Stomach (tissue), 9 donors: Measurements from ENCODE around the gene NPTX2. TPM values are rescaled to one million over a fixed set of nuclear protein-coding genes. Genes with fewer than 3 reads are reported as not detected.
A peak's percentile ranks its signal among the peaks of the same experiment; 100 is the strongest.

Experiments
- DNase-seq, 2 donors: peaks; one replicate each; pipeline versions ENCODE4 v3.0.0 to v3.0.0-alpha.2; 2013 to 2019
- H3K27ac ChIP-seq, 5 donors: fragments of 200-600 bp in 4 of 5; sonication (generic) in 4 of 5; one replicate each; pipeline ENCODE4 v1.5.1; 2013 to 2019; ENCODE audit warnings: mild to moderate bottlenecking in 1 of 5, moderate library complexity in 1 of 5
- H3K27me3 ChIP-seq, 3 donors: fragments of 200-600 bp; sonication (generic); one replicate each; pipeline ENCODE4 v1.5.1; 2017 to 2019; ENCODE audit warnings: mixed run types in 1 of 3
- H3K36me3 ChIP-seq, 4 donors: fragments of 200-600 bp; sonication (generic); 1 replicate in 3 of 4; 2 replicates in 1 of 4; pipeline ENCODE4 v1.5.1; 2016 to 2019
- H3K4me1 ChIP-seq, 4 donors: fragments of 200-600 bp; sonication (generic); one replicate each; pipeline ENCODE4 v1.5.1; 2016 to 2019
- H3K4me3 ChIP-seq, 4 donors: fragments of 200-600 bp; sonication (generic) in 3 of 4; one replicate each; pipeline ENCODE4 v1.5.1; 2016 to 2019; ENCODE audit warnings: mild to moderate bottlenecking in 1 of 4
- H3K9me3 ChIP-seq, 4 donors: fragments of 200-600 bp; sonication (generic); one replicate each; pipeline ENCODE4 v1.5.1; 2016 to 2019
- EP300 ChIP-seq: sonication (generic); formaldehyde crosslinking; IDR thresholded peaks from one replicate; pipeline ENCODE4 v1.6.1; 2017; ENCODE audit warnings: antibody characterized with exemption
- POLR2A ChIP-seq, 4 donors: fragments of 450-650 bp; IDR thresholded peaks; one replicate each; pipeline ENCODE4 v1.6.1; 2016; ENCODE audit warnings: antibody characterized with exemption in 4 of 4, control low read depth in 2 of 4, mild to moderate bottlenecking in 1 of 4, moderate library complexity in 1 of 4
- POLR2AphosphoS5 ChIP-seq, 3 donors: sonication (generic); formaldehyde crosslinking; IDR thresholded peaks; one replicate each; pipeline ENCODE4 v1.6.1; 2016; ENCODE audit warnings: antibody characterized with exemption in 3 of 3
- WGBS, 5 donors: extraction: QIAGEN DNeasy Blood & Tissue Kit in 3 of 5; methylation state at CpG; one replicate each; pipeline versions ENCODE4 v1.1.5 to v1.1.7; 2013 to 2018; 5-methylcytosine and 5-hydroxymethylcytosine counted together
- intact Hi-C: fragments of 100-400 bp; cut with DNase I; formaldehyde crosslinking; loops from one replicate; pipeline ENCODE4 v1.15.1; 2023; ENCODE audit warnings: low total_unique reads
- polyA plus RNA-seq, 3 donors: library from polyadenylated mRNA; stranded (reverse); fragments of 200-250 nt; gene quantifications; one replicate each; pipeline ENCODE4 v1.2.3, GENCODE V29; 2013
- total RNA-seq, 5 donors: library from RNA; depleted of rRNA; stranded (reverse); fragments of >200 nt; gene quantifications; one replicate each; pipeline versions ENCODE4 v1.1.0 to v1.2.3, GENCODE V29; 2014 to 2016
- TF ChIP-seq, protein P1 (sequence below), 7 experiments: fragments of 450-650 bp in 4 of 7; fragments of 200-600 bp in 3 of 7; sonication (generic) in 3 of 7; IDR thresholded peaks; one replicate each; pipeline ENCODE4 v1.5.1; 2016 to 2019; ENCODE audit warnings: antibody characterized with exemption in 7 of 7, control low read depth in 2 of 7, mild to moderate bottlenecking in 1 of 7
- donor health status: healthy with polysubstance abuse.
- donor health status: Bipolar disorder and iron deficiency.
- donor health status: healthy.

NPTX2 gene
- total and polyA plus RNA-seq, 8 donors: 0.62 to 12.1 (median 4.4) TPM

DNA sequence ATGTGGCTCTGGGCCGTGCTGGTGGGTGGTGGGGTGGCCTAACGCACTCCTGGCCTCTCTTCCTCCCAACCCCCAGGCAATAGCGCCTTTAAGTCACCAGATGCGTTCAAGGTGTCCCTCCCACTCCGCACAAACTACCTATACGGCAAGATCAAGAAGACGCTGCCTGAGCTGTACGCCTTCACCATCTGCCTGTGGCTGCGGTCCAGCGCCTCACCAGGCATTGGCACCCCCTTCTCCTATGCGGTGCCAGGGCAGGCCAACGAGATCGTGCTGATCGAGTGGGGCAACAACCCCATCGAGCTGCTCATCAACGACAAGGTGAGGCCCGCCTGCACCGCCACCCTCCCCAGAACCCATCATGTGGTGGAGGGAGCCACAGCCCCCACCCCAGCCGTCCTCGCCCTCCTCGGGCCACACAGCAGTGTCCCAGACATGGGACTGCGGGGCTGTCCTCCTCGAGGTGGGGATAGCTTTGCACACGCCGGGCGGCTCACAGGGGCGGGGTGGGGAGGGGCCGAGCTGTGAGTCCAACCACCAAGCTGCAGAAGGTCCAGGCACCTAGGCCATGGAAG, 7.8 kb downstream of the NPTX2 start:
- intact Hi-C loops: no loop called here
- TF ChIP-seq EP300 (no peak), POLR2A (IDR thresholded peaks at IDR 0.05) (no peak), POLR2AphosphoS5 (IDR thresholded peaks at IDR 0.05) (no peak)
- TF ChIP-seq, protein P1, sequence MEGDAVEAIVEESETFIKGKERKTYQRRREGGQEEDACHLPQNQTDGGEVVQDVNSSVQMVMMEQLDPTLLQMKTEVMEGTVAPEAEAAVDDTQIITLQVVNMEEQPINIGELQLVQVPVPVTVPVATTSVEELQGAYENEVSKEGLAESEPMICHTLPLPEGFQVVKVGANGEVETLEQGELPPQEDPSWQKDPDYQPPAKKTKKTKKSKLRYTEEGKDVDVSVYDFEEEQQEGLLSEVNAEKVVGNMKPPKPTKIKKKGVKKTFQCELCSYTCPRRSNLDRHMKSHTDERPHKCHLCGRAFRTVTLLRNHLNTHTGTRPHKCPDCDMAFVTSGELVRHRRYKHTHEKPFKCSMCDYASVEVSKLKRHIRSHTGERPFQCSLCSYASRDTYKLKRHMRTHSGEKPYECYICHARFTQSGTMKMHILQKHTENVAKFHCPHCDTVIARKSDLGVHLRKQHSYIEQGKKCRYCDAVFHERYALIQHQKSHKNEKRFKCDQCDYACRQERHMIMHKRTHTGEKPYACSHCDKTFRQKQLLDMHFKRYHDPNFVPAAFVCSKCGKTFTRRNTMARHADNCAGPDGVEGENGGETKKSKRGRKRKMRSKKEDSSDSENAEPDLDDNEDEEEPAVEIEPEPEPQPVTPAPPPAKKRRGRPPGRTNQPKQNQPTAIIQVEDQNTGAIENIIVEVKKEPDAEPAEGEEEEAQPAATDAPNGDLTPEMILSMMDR (IDR thresholded peaks at IDR 0.05): no peak
- peak in 1 of 2 donors; percentile 18 for DNase-seq
- Histone ChIP-seq H3K36me3 (no peaks in the 10 kb centered on the region), H3K9me3 (peaks cover 0 to 8% (median 0%) of the 10 kb centered on the region in 4 donors), H3K4me1 (peaks cover 0 to 8% (median 3%) of the 10 kb centered on the region in 4 donors), H3K27me3 (peaks cover 0 to 72% (median 24%) of the 10 kb centered on the region in 3 donors), H3K4me3 (no peak overlapping the region), H3K27ac (no peak overlapping the region)
- WGBS, 5 donors: 86 to 92% (median 90%) methylated on average over 17 to 28 of the region's 28 CpGs

DNA sequence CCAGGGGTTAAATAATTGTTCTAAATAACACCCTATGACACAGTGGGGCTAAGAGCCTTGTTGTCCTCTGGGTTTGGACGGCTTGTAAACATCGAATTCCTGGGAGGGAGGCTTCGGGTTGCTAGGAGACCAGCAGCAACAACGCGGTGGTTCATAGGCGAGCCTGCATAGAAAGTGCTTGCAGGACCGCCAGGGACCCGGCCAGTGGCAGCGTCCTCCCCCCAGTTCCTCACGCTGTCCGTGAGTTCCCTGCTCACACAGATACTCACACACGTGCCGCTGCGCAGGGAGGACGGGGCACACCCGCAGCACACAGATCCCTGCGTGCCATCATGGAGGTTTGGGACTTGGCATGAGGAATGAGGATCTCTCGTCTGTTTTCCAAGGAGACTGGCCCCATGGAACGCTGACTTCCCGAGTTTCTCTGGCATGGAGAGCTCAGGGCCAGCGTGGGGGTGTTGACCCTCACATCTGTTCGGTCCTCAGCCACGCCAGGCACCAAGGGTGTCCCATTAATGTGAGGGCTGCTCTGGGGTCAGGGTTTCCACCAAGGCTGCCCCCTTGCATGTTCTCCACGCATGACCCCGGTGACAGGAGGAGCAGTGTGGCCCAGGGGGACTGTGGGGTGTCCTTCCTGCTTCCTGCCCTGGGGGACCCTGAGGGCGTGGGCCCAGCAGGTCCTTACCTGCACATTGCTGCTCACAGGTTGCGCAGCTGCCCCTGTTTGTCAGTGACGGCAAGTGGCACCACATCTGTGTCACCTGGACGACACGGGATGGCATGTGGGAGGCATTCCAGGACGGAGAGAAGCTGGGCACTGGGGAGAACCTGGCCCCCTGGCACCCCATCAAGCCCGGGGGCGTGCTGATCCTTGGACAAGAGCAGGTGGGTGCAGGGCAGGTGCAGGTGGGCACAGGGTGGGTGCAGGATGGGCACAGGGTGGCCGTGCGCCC, 9.7 kb downstream of the NPTX2 start:
- Histone ChIP-seq H3K4me3 (no peak overlapping the region), H3K4me1 (no peaks in the 10 kb centered on the region), H3K9me3 (peaks cover 0 to 8% (median 0%) of the 10 kb centered on the region in 4 donors), H3K27ac (no peak overlapping the region), H3K27me3 (peaks cover 0 to 60% (median 11%) of the 10 kb centered on the region in 3 donors), H3K36me3 (no peaks in the 10 kb centered on the region)
- 45 to 57% (median 49%) methylated on average over 21 to 35 of the region's 35 CpGs for WGBS, 5 donors
- peak; percentile 16 to 18 for DNase-seq
- TF ChIP-seq, protein P1 (IDR thresholded peaks at IDR 0.05): no peak
- TF ChIP-seq POLR2AphosphoS5 (IDR thresholded peaks at IDR 0.05): no peak
- TF ChIP-seq POLR2A (IDR thresholded peaks at IDR 0.05): no peak
- TF ChIP-seq EP300: no peak
- intact Hi-C loops: no loop called here

DNA sequence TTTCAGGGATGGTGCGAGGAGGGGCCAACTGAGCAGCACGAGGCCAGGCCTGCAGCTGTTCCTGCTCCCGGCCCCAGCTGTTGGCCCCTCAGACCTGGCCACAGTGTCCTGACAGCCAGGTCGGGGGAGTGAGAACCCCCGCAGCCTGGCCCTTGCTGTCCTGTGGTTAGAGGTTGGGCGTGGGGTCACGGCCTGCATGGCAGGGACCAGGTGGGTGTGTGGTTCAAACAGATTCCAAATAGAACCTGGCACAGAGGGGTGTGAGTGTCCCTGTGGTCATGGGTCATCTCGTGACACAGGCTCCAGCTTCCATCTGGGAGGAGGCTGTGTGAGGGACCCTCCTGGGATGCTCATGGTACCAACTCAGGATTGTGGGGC, 10.3 kb downstream of the NPTX2 start:
- peaks cover 0 to 13% (median 4%) of the 10 kb centered on the region in 4 donors for H3K9me3 ChIP-seq
- TF ChIP-seq, protein P1 (IDR thresholded peaks at IDR 0.05): no peak
- TF ChIP-seq POLR2AphosphoS5 (IDR thresholded peaks at IDR 0.05): no peak
- TF ChIP-seq EP300: no peak
- TF ChIP-seq POLR2A (IDR thresholded peaks at IDR 0.05): no peak
- no peaks in the 10 kb centered on the region for H3K4me1 ChIP-seq
- no peak overlapping the region for H3K4me3 ChIP-seq
- no peak overlapping the region for H3K27ac ChIP-seq
- DNase-seq: peak in 1 of 2 donors; percentile 7
- intact Hi-C loops: no loop called here
- WGBS, 5 donors: 69 to 84% (median 78%) methylated on average over 7 to 8 of the region's 8 CpGs
- H3K27me3 ChIP-seq: peaks cover 0 to 53% (median 5%) of the 10 kb centered on the region in 3 donors
- no peaks in the 10 kb centered on the region for H3K36me3 ChIP-seq

DNA sequence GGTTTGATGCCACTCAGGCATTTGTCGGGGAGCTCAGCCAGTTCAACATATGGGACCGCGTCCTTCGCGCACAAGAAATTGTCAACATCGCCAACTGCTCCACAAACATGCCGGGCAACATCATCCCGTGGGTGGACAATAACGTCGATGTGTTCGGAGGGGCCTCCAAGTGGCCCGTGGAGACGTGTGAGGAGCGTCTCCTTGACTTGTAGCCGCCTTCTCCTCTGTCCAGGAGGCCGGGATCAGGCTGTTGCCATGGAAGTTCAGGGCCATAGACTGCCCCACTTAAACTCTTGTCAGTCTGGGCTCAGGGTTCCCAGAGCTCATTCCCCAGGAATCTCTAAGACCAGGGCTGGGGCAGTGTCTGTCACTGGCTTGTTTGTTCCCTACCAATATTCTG, 11.3 kb downstream of the NPTX2 start:
- WGBS, 5 donors: 77 to 91% (median 84%) methylated on average over 15 to 16 of the region's 16 CpGs
- Histone ChIP-seq H3K4me3 (no peak overlapping the region), H3K9me3 (peaks cover 0 to 17% (median 5%) of the 10 kb centered on the region in 4 donors), H3K27me3 (peaks cover 0 to 49% (median 5%) of the 10 kb centered on the region in 3 donors), H3K27ac (no peak overlapping the region), H3K36me3 (no peaks in the 10 kb centered on the region), H3K4me1 (no peaks in the 10 kb centered on the region)
- intact Hi-C loops: no loop called here
- TF ChIP-seq, protein P1 (IDR thresholded peaks at IDR 0.05): no peak
- peak in 1 of 2 donors; percentile 20 for DNase-seq
